SK-N-SH (cell line): Measurements from ENCODE around the gene ANKH. TPM values are rescaled to one million over a fixed set of nuclear protein-coding genes. Genes with fewer than 3 reads are reported as not detected.

Source experiments
- CTCF ChIA-PET: fragments of 300-600, 350-600 bp; formaldehyde crosslinking; extraction: SDS; loops from one replicate; lab custom pipeline; 2021; lab: Yijun Ruan, JAX
- POLR2A ChIA-PET: fragments of 350-600 bp; sonication (Branson Sonifier 250); formaldehyde crosslinking; extraction: SDS; loops from one replicate; lab custom pipeline; 2020; ENCODE audit warnings: antibody characterized with exemption, inconsistent platforms; lab: Yijun Ruan, JAX
- DNase-seq: peaks from one replicate; pipeline ENCODE4 v3.0.0; 2012
- H2AFZ ChIP-seq: fragments of 200-600 bp; sonication (generic); 2 replicates; pipeline ENCODE4 v1.8.1; 2016; ENCODE audit warnings: antibody characterized with exemption, mild to moderate bottlenecking, low read depth
- H3F3A ChIP-seq: fragments of 200-600 bp; sonication (generic); replicated peaks from 2 replicates; pipeline ENCODE3; 2016; ENCODE audit warnings: antibody characterized with exemption, mild to moderate bottlenecking; ENCODE audit not compliant: insufficient read depth
- H3K27ac ChIP-seq, 2 experiments: fragments of 200-500 bp in 1 of 2; fragments of 200-600 bp in 1 of 2; sonication (Bioruptor generic) in 1 of 2; sonication (generic), shearing (Covaris generic) in 1 of 2; 2 replicates each; pipeline versions ENCODE4 v1.5.1 to v1.6.1; 2014 to 2016; ENCODE audit warnings: low read depth in 2 of 2, inconsistent platforms in 1 of 2, low read length in 1 of 2, mild to moderate bottlenecking in 1 of 2, mixed read lengths in 1 of 2
- H3K27me3 ChIP-seq: fragments of 200-600 bp; sonication (generic), shearing (Covaris generic); 2 replicates; pipeline ENCODE4 v1.6.1; 2016; ENCODE audit warnings: mixed run types; ENCODE audit not compliant: insufficient read depth
- H3K36me3 ChIP-seq, 2 experiments: fragments of 200-500 bp in 1 of 2; fragments of 200-600 bp in 1 of 2; sonication (Bioruptor generic) in 1 of 2; sonication (generic) in 1 of 2; replicated peaks in 1 of 2; 2 replicates each; pipeline versions ENCODE3 to v1.5.1; 2014 to 2016; ENCODE audit warnings: low read length in 1 of 2, mild to moderate bottlenecking in 1 of 2; ENCODE audit not compliant: insufficient read depth in 2 of 2, control insufficient read depth in 1 of 2
- H3K4me1 ChIP-seq, 2 experiments: fragments of 200-500 bp in 1 of 2; fragments of 200-600 bp in 1 of 2; sonication (Bioruptor generic) in 1 of 2; sonication (generic), shearing (Covaris generic) in 1 of 2; 2 replicates each; pipeline versions ENCODE4 v1.5.1 to v1.6.1; 2014 to 2016; ENCODE audit warnings: low read depth in 1 of 2, low read length in 1 of 2, mixed run types in 1 of 2; ENCODE audit not compliant: insufficient read depth in 2 of 2, control insufficient read depth in 1 of 2
- H3K4me2 ChIP-seq: fragments of 200-600 bp; sonication (generic), shearing (Covaris generic); 2 replicates; pipeline ENCODE4 v1.6.1; 2017; ENCODE audit warnings: mixed run types
- H3K4me3 ChIP-seq, 2 experiments: fragments of 200-500 bp in 1 of 2; fragments of 200-600 bp in 1 of 2; sonication (Bioruptor generic) in 1 of 2; sonication (generic), shearing (Covaris generic) in 1 of 2; 2 replicates each; pipeline versions ENCODE4 v1.5.1 to v1.8.1; 2014 to 2016; ENCODE audit warnings: low read depth in 2 of 2, inconsistent platforms in 1 of 2, low read length in 1 of 2, mild to moderate bottlenecking in 1 of 2, mixed read lengths in 1 of 2, moderate library complexity in 1 of 2
- H3K79me2 ChIP-seq: fragments of 200-600 bp; sonication (generic); 2 replicates; pipeline ENCODE4 v1.8.1; 2017; ENCODE audit warnings: mild to moderate bottlenecking; ENCODE audit not compliant: insufficient read depth
- H3K9ac ChIP-seq: fragments of 200-600 bp; sonication (generic); 2 replicates; pipeline ENCODE4 v1.6.1; 2017; ENCODE audit warnings: mixed run types
- H3K9me2 ChIP-seq: fragments of 200-600 bp; sonication (generic); 2 replicates; pipeline ENCODE4 v1.6.1; 2017; ENCODE audit warnings: mixed run types
- H3K9me3 ChIP-seq: fragments of 200-600 bp; sonication (generic); 2 replicates; pipeline ENCODE4 v1.6.1; 2017; ENCODE audit warnings: mixed run types, mild to moderate bottlenecking, moderate library complexity
- H4K20me1 ChIP-seq: fragments of 200-600 bp; sonication (generic); 2 replicates; pipeline ENCODE4 v1.6.1; 2017; ENCODE audit warnings: mild to moderate bottlenecking, mixed run types; ENCODE audit not compliant: insufficient read depth
- CTCF ChIP-seq: fragments of 200-600 bp; sonication (generic); IDR thresholded peaks from 2 replicates; pipeline ENCODE4 v1.6.1; 2017; ENCODE audit warnings: antibody characterized with exemption, mild to moderate bottlenecking, moderate library complexity
- EP300 ChIP-seq, 2 experiments: IDR thresholded peaks; 2 replicates each; pipeline versions ENCODE4 v1.4.0 to v1.6.1; 2012; ENCODE audit warnings: borderline replicate concordance in 1 of 2, low read depth in 1 of 2, low read length in 1 of 2
- EZH2phosphoT487 ChIP-seq: fragments of 200-600 bp; sonication (generic); IDR thresholded peaks from 2 replicates; pipeline ENCODE4 v1.6.1; 2017; ENCODE audit warnings: low read depth, mixed run types, mild to moderate bottlenecking, antibody characterized with exemption, moderate library complexity, borderline replicate concordance
- GATA2 ChIP-seq: sonication (generic); formaldehyde crosslinking; IDR thresholded peaks from 2 replicates; pipeline ENCODE4 v1.5.0; 2020; ENCODE audit warnings: mild to moderate bottlenecking, missing genetic modification reagents
- IRF3 ChIP-seq: fragments of 150-350 bp; IDR thresholded peaks from 2 replicates; pipeline ENCODE4 v1.6.1; 2016; ENCODE audit warnings: mild to moderate bottlenecking, low read depth, low read length
- JUND ChIP-seq: IDR thresholded peaks from 2 replicates; pipeline ENCODE4 v1.4.0; 2012
- MEF2A ChIP-seq: IDR thresholded peaks from 2 replicates; pipeline ENCODE4 v1.4.0; 2012; ENCODE audit warnings: low read depth, borderline replicate concordance
- MXI1 ChIP-seq: IDR thresholded peaks from 2 replicates; pipeline ENCODE4 v1.6.1; 2012; ENCODE audit warnings: mild to moderate bottlenecking, low read depth, low read length, improper control_type of control experiment
- NRF1 ChIP-seq: IDR thresholded peaks from 2 replicates; pipeline ENCODE4 v1.6.1; 2012; ENCODE audit warnings: low read depth, mild to moderate bottlenecking, low read length
- POLR2AphosphoS5 ChIP-seq: IDR thresholded peaks from 2 replicates; pipeline ENCODE4 v1.6.1; 2012; ENCODE audit warnings: low read depth, low read length
- RAD21 ChIP-seq: IDR thresholded peaks from 2 replicates; pipeline ENCODE4 v1.6.1; 2012; ENCODE audit warnings: mild to moderate bottlenecking, low read length
- RCOR1 ChIP-seq: fragments of 150-350 bp; IDR thresholded peaks from 2 replicates; pipeline ENCODE4 v1.6.1; 2017; ENCODE audit warnings: antibody characterized with exemption, low read length
- TAF1 ChIP-seq: IDR thresholded peaks from 2 replicates; pipeline ENCODE4 v1.6.1; 2012; ENCODE audit warnings: low read depth, mild to moderate bottlenecking, low read length, moderate library complexity, borderline replicate concordance
- TCF12 ChIP-seq: IDR thresholded peaks from 2 replicates; pipeline ENCODE4 v1.4.0; 2012
- TEAD4 ChIP-seq: IDR thresholded peaks from 2 replicates; pipeline ENCODE4 v1.4.0; 2012; ENCODE audit warnings: mild to moderate bottlenecking, borderline replicate concordance; ENCODE audit not compliant: insufficient read depth
- YY1 ChIP-seq: IDR thresholded peaks from 2 replicates; pipeline ENCODE4 v1.4.0; 2012; ENCODE audit warnings: low read depth, mild to moderate bottlenecking
- ZBTB33 ChIP-seq: IDR thresholded peaks from 2 replicates; pipeline ENCODE4 v1.4.0; 2012; ENCODE audit warnings: low read depth, borderline replicate concordance
- WGBS: methylation state at CpG from one replicate; pipeline ENCODE4 v1.1.6; 2017; ENCODE audit warnings: low lambda C conversion rate; 5-methylcytosine and 5-hydroxymethylcytosine counted together
- polyA plus RNA-seq, 3 experiments: library from polyadenylated mRNA; depleted of rRNA; stranded (reverse); fragments of >200 nt; gene quantifications; 2 replicates each; pipeline ENCODE4 v1.2.3, GENCODE V29; 2012

The ANKH gene
- polyA plus RNA-seq, 1 of the 3 experiments (the other 2 are of a cell fraction), result 22.0 TPM

GRCh38 chr5:14771972-14772371, 99.6 kb downstream of the ANKH start (continued):
- no peak for TF ChIP-seq IRF3
- TF ChIP-seq MXI1, result no peak
- TF ChIP-seq, all 33 proteins: peak for 0

GRCh38 chr5:14771189-14771588, 100.4 kb downstream of the ANKH start:
- Histone ChIP-seq H3K9ac (no peak overlapping the region), H3K36me3 (no peaks in the 10 kb centered on the region), H3K27me3 (no peaks in the 10 kb centered on the region), H3K9me3 (no peaks in the 10 kb centered on the region), H3K27ac (no peak overlapping the region), H3K4me3 (no peak overlapping the region), H3K9me2 (no peaks in the 10 kb centered on the region), H2AFZ (no peak overlapping the region), H4K20me1 (no peaks in the 10 kb centered on the region), H3K79me2 (no peaks in the 10 kb centered on the region), H3K4me2 (no peak overlapping the region), H3K4me1 (no peaks in the 10 kb centered on the region; a peak in 2 of 4 replicates), H3F3A (no peaks in the 10 kb centered on the region)
- 92% methylated on average over 3 of the region's 3 CpGs for WGBS
- ChIA-PET CTCF (no interaction called here), POLR2A (no interaction called here)
- DNase-seq, result no peak
- TF ChIP-seq JUND, result no peak
- no peak for TF ChIP-seq CTCF
- TF ChIP-seq TCF12, result no peak
- no peak for TF ChIP-seq EP300 (IDR thresholded peaks at IDR 0.05; ENCODE audit: borderline replicate concordance in 1 of 2, low read depth in 1 of 2, low read length in 1 of 2)
- no peak for TF ChIP-seq ZBTB33
- no peak for TF ChIP-seq YY1
- TF ChIP-seq TAF1, result no peak
- no peak for TF ChIP-seq EZH2phosphoT487
- no peak for TF ChIP-seq TEAD4
- no peak for TF ChIP-seq GATA2 (CRISPR knock-in tag)
- no peak for TF ChIP-seq RCOR1
- TF ChIP-seq NRF1, result no peak
- TF ChIP-seq MEF2A, result no peak
- TF ChIP-seq POLR2AphosphoS5, result no peak
- no peak for TF ChIP-seq MXI1
- TF ChIP-seq RAD21, result no peak
